Muscle layer of colon (tissue), 2 donors: ENCODE data around the gene KIRREL1.
A peak's percentile ranks its signal among the peaks of the same experiment; 100 is the strongest.

Experiments used
- H3K27ac ChIP-seq: one replicate; pipeline ENCODE4 v1.7.0; 2013; ENCODE audit warnings: low read depth, mild to moderate bottlenecking, low read length, moderate library complexity
- H3K27me3 ChIP-seq, 2 donors: one replicate each; pipeline ENCODE4 v1.7.0; 2013; ENCODE audit warnings: low read length in 2 of 2, mild to moderate bottlenecking in 2 of 2; ENCODE audit not compliant: insufficient read depth in 2 of 2, control insufficient read depth in 1 of 2
- H3K36me3 ChIP-seq: one replicate; pipeline ENCODE4 v1.7.0; 2013; ENCODE audit warnings: mild to moderate bottlenecking, low read length; ENCODE audit not compliant: insufficient read depth
- H3K4me1 ChIP-seq: one replicate; pipeline ENCODE4 v1.7.0; 2013; ENCODE audit warnings: mild to moderate bottlenecking, low read length; ENCODE audit not compliant: insufficient read depth
- H3K4me3 ChIP-seq, 2 donors: one replicate each; pipeline ENCODE4 v1.7.0; 2013; ENCODE audit warnings: low read length in 2 of 2, low read depth in 1 of 2, mild to moderate bottlenecking in 1 of 2, moderate library complexity in 1 of 2
- H3K9ac ChIP-seq: one replicate; pipeline ENCODE4 v1.7.0; 2013; ENCODE audit warnings: low read length
- H3K9me3 ChIP-seq: one replicate; pipeline ENCODE4 v1.7.0; 2013; ENCODE audit warnings: mild to moderate bottlenecking, low read length
- donor health status: abdominal sarcoma.
- donor health status: Adenocarcinoma of cecum.

KIRREL1 gene

GRCh38 chr1:157993147-157993917 is at the start of gene KIRREL1:
TSS of gene KIRREL1 (plus strand) at chr1:157993645. CDS start at chr1:157993677, 32 bp downstream.
- H3K4me3 ChIP-seq: peak within 1 kb of the TSS; percentile 75 to 92
- H3K27ac ChIP-seq: peak within 1 kb of the TSS; percentile 91
- peak within 1 kb of the TSS; percentile 88 for H3K9ac ChIP-seq
- H3K36me3 ChIP-seq: no peaks in the 10 kb centered on the region
- peaks cover 28% of the 10 kb centered on the region for H3K4me1 ChIP-seq
- no peaks in the 10 kb centered on the region for H3K27me3 ChIP-seq
- no peaks in the 10 kb centered on the region for H3K9me3 ChIP-seq

GRCh38 chr1:157944663-157945280 is 48.7 kb upstream of the KIRREL1 start:
- H3K4me3 ChIP-seq: no peak overlapping the region
- H3K9me3 ChIP-seq: no peaks in the 10 kb centered on the region
- no peaks in the 10 kb centered on the region for H3K4me1 ChIP-seq
- H3K36me3 ChIP-seq: no peaks in the 10 kb centered on the region
- no peaks in the 10 kb centered on the region for H3K27me3 ChIP-seq
- H3K9ac ChIP-seq: no peak overlapping the region
- no peak overlapping the region for H3K27ac ChIP-seq

GRCh38 chr1:157948312-157949073 is 45.0 kb upstream of the KIRREL1 start:
- Histone ChIP-seq H3K4me3 (no peak overlapping the region), H3K36me3 (no peaks in the 10 kb centered on the region), H3K4me1 (no peaks in the 10 kb centered on the region), H3K27me3 (no peaks in the 10 kb centered on the region), H3K9ac (no peak overlapping the region), H3K27ac (no peak overlapping the region), H3K9me3 (no peaks in the 10 kb centered on the region)

- H3K9me3 ChIP-seq: no peaks in the 10 kb centered on the region
Observed at GRCh38 chr1:157949074-157949354, 44.4 kb upstream of the KIRREL1 start.

GRCh38 chr1:157951230-157951629 is 42.2 kb upstream of the KIRREL1 start:
- no peaks in the 10 kb centered on the region for H3K36me3 ChIP-seq
- no peak overlapping the region for H3K9ac ChIP-seq
- no peak overlapping the region for H3K4me3 ChIP-seq
- H3K4me1 ChIP-seq: no peaks in the 10 kb centered on the region
- H3K9me3 ChIP-seq: no peaks in the 10 kb centered on the region
- H3K27ac ChIP-seq: no peak overlapping the region
- H3K27me3 ChIP-seq: no peaks in the 10 kb centered on the region

More at GRCh38 chr1:157949074-157949354, 44.4 kb upstream of the KIRREL1 start:
- no peaks in the 10 kb centered on the region for H3K27me3 ChIP-seq
- no peak overlapping the region for H3K4me3 ChIP-seq
- H3K9ac ChIP-seq: no peak overlapping the region
- no peak overlapping the region for H3K27ac ChIP-seq
- H3K36me3 ChIP-seq: no peaks in the 10 kb centered on the region
- H3K4me1 ChIP-seq: no peaks in the 10 kb centered on the region

- H3K27ac ChIP-seq: no peak overlapping the region
- no peaks in the 10 kb centered on the region for H3K27me3 ChIP-seq
- H3K36me3 ChIP-seq: no peaks in the 10 kb centered on the region
- H3K4me3 ChIP-seq: no peak overlapping the region
- no peak overlapping the region for H3K9ac ChIP-seq
- H3K4me1 ChIP-seq: no peaks in the 10 kb centered on the region
- no peaks in the 10 kb centered on the region for H3K9me3 ChIP-seq
Observed at GRCh38 chr1:157952601-157953000, 40.8 kb upstream of the KIRREL1 start.

- Histone ChIP-seq H3K4me3 (no peak overlapping the region), H3K27me3 (no peaks in the 10 kb centered on the region), H3K9ac (no peak overlapping the region), H3K9me3 (no peaks in the 10 kb centered on the region), H3K27ac (no peak overlapping the region), H3K4me1 (no peaks in the 10 kb centered on the region), H3K36me3 (no peaks in the 10 kb centered on the region)
Observed at GRCh38 chr1:157955221-157955620, 38.2 kb upstream of the KIRREL1 start.

- no peak overlapping the region for H3K4me3 ChIP-seq
- no peaks in the 10 kb centered on the region for H3K9me3 ChIP-seq
- no peaks in the 10 kb centered on the region for H3K36me3 ChIP-seq
- no peaks in the 10 kb centered on the region for H3K27me3 ChIP-seq
- no peaks in the 10 kb centered on the region for H3K4me1 ChIP-seq
- H3K9ac ChIP-seq: no peak overlapping the region
- H3K27ac ChIP-seq: no peak overlapping the region
Observed at GRCh38 chr1:157955857-157956256, 37.6 kb upstream of the KIRREL1 start.

GRCh38 chr1:157956732-157957131 is 36.7 kb upstream of the KIRREL1 start:
- Histone ChIP-seq H3K27ac (no peak overlapping the region), H3K27me3 (no peaks in the 10 kb centered on the region), H3K36me3 (no peaks in the 10 kb centered on the region), H3K9me3 (no peaks in the 10 kb centered on the region), H3K4me1 (no peaks in the 10 kb centered on the region), H3K4me3 (no peak overlapping the region), H3K9ac (no peak overlapping the region)

- Histone ChIP-seq H3K4me1 (no peaks in the 10 kb centered on the region), H3K36me3 (no peaks in the 10 kb centered on the region), H3K9me3 (no peaks in the 10 kb centered on the region), H3K9ac (no peak overlapping the region), H3K27ac (no peak overlapping the region), H3K4me3 (no peak overlapping the region), H3K27me3 (no peaks in the 10 kb centered on the region)
Observed at GRCh38 chr1:157958263-157958662, 35.2 kb upstream of the KIRREL1 start.

GRCh38 chr1:157959750-157960149 is 33.7 kb upstream of the KIRREL1 start:
- Histone ChIP-seq H3K9me3 (no peaks in the 10 kb centered on the region), H3K9ac (no peak overlapping the region), H3K36me3 (no peaks in the 10 kb centered on the region), H3K4me1 (no peaks in the 10 kb centered on the region), H3K27me3 (no peaks in the 10 kb centered on the region), H3K27ac (no peak overlapping the region), H3K4me3 (no peak overlapping the region)
